Activated CD8-positive, alpha-beta T cell treated with anti-CD3 and anti-CD28 coated beads for 36 hours (primary cell): ENCODE measurements around the gene PRC1. TPM values are rescaled to one million over a fixed set of nuclear protein-coding genes. Genes with fewer than 3 reads are reported as not detected.

Experiments
- ATAC-seq: fragments of 200-7000 bp; cut with Tn5 transposase; one replicate; pipeline ENCODE4 v1.10.0; 2021; ENCODE audit warnings: mild to moderate bottlenecking, moderate library complexity
- CTCF ChIA-PET: fragments of 350-600 bp; sonication (Branson Sonifier 250); formaldehyde crosslinking; loops from one replicate; lab custom pipeline; 2021; ENCODE audit warnings: antibody characterized with exemption; lab: Charles Lee
- POLR2A ChIA-PET: fragments of 350-600 bp; sonication (Branson Sonifier 250); formaldehyde crosslinking; loops from one replicate; lab custom pipeline; 2021; ENCODE audit warnings: antibody characterized with exemption; lab: Charles Lee
- DNase-seq: peaks from one replicate; pipeline ENCODE4 v3.0.0-alpha.2; 2020
- H3K27ac Mint-ChIP-seq: one replicate; pipeline ENCODE4 v1.8.0; 2021; ENCODE audit warnings: mild to moderate bottlenecking, mixed read lengths
- H3K27me3 Mint-ChIP-seq: one replicate; pipeline ENCODE4 v1.8.0; 2021; ENCODE audit warnings: mixed read lengths
- H3K36me3 Mint-ChIP-seq: one replicate; pipeline ENCODE4 v1.8.0; 2021; ENCODE audit warnings: low read depth, mixed read lengths
- H3K4me1 Mint-ChIP-seq: one replicate; pipeline ENCODE4 v1.8.0; 2021; ENCODE audit warnings: low read depth, mixed read lengths
- H3K4me3 Mint-ChIP-seq: one replicate; pipeline ENCODE4 v1.8.0; 2021; ENCODE audit warnings: mild to moderate bottlenecking, moderate library complexity, mixed read lengths
- H3K9me3 Mint-ChIP-seq: one replicate; pipeline ENCODE4 v1.8.0; 2021; ENCODE audit warnings: mixed read lengths
- intact Hi-C: fragments of 100-400 bp; cut with micrococcal nuclease; formaldehyde crosslinking; loops from one replicate; pipeline ENCODE4 v1.10.0; 2022
- total RNA-seq, 2 experiments: library from RNA; stranded (reverse); gene quantifications; one replicate each; pipeline ENCODE4 v1.2.3, GENCODE V29; 2021
- TF ChIP-seq, protein P1 (sequence below): fragments of 200-600 bp; IDR thresholded peaks from one replicate; pipeline ENCODE4 v1.8.0; 2022; ENCODE audit warnings: antibody characterized with exemption, mild to moderate bottlenecking

PRC1 gene
- total RNA-seq, 2 experiments from 2014 or later: 83.1 to 96.9 TPM

DNA sequence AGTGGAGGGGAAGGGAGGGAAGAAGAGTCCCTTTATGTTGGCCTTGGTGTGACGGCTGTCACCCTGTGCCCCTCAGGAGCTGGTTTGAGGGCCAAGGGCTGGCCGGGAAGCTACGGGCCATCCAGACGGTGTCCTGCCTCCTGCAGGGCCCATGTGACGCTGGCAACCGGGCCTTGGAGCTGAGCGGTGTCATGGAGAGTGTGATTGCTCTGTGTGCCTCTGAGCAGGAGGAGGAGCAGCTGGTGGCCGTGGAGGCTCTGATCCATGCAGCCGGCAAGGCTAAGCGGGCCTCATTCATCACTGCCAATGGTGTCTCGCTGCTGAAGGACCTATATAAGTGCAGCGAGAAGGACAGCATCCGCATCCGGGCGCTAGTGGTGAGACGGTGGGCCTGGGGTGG lies 47.8 kb downstream of the PRC1 start:
- ATAC-seq: no peak
- POLR2A ChIA-PET: interaction anchor here (1.0 to 1.1 kb wide), 3 partner anchors 10 to 14 kb away, joined by 3 to 5 read pairs (median 3); partner anchors contain the start of genes HDDC3 and UNC45A

DNA sequence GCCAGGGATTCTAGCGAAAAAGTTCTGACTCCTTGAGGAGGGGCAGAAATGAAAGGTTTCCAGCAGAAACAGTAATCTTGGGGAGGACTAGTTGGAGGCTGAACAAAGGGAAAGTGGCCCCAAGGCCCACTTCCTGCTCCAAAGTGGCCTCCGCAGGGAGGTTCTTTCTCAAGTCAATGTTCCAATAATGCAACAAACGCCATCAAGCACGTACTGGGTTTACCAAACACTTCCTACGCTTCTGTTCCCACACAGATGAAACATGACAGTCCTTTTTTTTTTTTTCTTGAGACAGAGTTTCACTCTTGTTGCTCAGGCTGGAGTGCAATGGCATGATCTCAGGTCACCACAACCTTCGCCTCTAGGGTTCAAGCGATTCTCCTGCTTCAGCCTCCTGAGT lies 49.2 kb downstream of the PRC1 start:
- DNase-seq (no peak), ATAC-seq (no peak)
- Mint-ChIP-seq H3K27ac (no peak overlapping the region), H3K9me3 (no peaks in the 10 kb centered on the region), H3K4me3 (no peak overlapping the region), H3K36me3 (peaks cover 38% of the 10 kb centered on the region), H3K4me1 (no peaks in the 10 kb centered on the region), H3K27me3 (no peaks in the 10 kb centered on the region)
- CTCF ChIA-PET: interaction anchor here (1.2 to 5.8 kb wide), 3 partner anchors 9 to 12 kb away, joined by 4 to 54 read pairs (median 29); partner anchors contain the start of genes HDDC3, RCCD1 and UNC45A
- intact Hi-C loops: no loop called here
- TF ChIP-seq, protein P1, sequence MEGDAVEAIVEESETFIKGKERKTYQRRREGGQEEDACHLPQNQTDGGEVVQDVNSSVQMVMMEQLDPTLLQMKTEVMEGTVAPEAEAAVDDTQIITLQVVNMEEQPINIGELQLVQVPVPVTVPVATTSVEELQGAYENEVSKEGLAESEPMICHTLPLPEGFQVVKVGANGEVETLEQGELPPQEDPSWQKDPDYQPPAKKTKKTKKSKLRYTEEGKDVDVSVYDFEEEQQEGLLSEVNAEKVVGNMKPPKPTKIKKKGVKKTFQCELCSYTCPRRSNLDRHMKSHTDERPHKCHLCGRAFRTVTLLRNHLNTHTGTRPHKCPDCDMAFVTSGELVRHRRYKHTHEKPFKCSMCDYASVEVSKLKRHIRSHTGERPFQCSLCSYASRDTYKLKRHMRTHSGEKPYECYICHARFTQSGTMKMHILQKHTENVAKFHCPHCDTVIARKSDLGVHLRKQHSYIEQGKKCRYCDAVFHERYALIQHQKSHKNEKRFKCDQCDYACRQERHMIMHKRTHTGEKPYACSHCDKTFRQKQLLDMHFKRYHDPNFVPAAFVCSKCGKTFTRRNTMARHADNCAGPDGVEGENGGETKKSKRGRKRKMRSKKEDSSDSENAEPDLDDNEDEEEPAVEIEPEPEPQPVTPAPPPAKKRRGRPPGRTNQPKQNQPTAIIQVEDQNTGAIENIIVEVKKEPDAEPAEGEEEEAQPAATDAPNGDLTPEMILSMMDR: no peak
- POLR2A ChIA-PET: interaction anchor here (0.9 to 13.4 kb wide), 3 partner anchors 10 to 15 kb away, joined by 4 to 98 read pairs (median 8); partner anchors contain the start of genes RCCD1 and UNC45A

More for the DNA sequence above, 47.8 kb downstream of the PRC1 start:
- no peak for DNase-seq
- H3K36me3 Mint-ChIP-seq: peaks cover 28% of the 10 kb centered on the region
- no peak overlapping the region for H3K27ac Mint-ChIP-seq
- H3K27me3 Mint-ChIP-seq: no peaks in the 10 kb centered on the region
- TF ChIP-seq, protein P1: no peak
- no peaks in the 10 kb centered on the region for H3K4me1 Mint-ChIP-seq
- CTCF ChIA-PET: interaction anchor here (1.8 to 2.7 kb wide), 2 partner anchors 10 to 13 kb away, joined by 11 to 18 read pairs; partner anchors contain the start of genes HDDC3 and UNC45A
- intact Hi-C loops: no loop called here
- H3K9me3 Mint-ChIP-seq: no peaks in the 10 kb centered on the region
- H3K4me3 Mint-ChIP-seq: no peak overlapping the region

DNA sequence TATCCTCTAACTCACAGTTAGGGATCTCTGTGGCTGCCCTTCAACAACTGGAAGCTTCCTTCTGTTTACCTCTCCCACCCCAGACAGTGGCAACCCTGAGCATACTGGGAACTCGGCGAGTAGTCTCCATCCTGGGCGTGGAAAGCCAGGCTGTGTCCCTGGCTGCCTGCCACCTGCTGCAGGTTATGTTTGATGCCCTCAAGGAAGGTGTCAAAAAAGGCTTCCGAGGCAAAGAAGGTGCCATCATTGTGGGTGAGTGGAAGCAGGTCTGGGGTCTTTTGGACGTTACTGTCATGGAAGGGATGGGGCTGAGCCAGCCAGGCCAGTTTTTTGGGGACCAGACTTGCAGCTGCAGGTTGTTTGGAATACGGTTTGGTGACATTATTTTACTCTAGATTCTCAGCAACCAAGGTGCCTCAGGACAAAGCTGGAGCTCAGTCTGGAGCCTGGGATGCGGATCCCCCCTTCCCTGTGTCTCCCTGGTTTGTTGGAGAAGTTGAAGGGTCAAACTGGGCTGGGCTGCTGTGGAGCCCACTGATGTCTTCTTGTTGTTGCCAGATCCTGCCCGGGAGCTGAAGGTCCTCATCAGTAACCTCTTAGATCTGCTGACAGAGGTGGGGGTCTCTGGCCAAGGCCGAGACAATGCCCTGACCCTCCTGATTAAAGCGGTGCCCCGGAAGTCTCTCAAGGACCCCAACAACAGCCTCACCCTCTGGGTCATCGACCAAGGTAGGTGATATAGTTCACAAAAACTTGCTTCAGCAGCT lies 51.8 kb downstream of the PRC1 start:
- ChIA-PET POLR2A (interaction anchor here (2.7 to 13.4 kb wide), 2 partner anchors 11 to 13 kb away, joined by 13 to 98 read pairs; partner anchors contain the start of genes HDDC3 and RCCD1), CTCF (interaction anchor here (4.7 to 5.8 kb wide), 2 partner anchors 10 to 14 kb away, joined by 29 to 54 read pairs; partner anchors contain the start of genes HDDC3, RCCD1 and UNC45A)
- Mint-ChIP-seq H3K36me3 (peaks cover 40% of the 10 kb centered on the region), H3K4me1 (no peaks in the 10 kb centered on the region), H3K27me3 (no peaks in the 10 kb centered on the region), H3K9me3 (no peaks in the 10 kb centered on the region), H3K27ac (no peak overlapping the region), H3K4me3 (no peak overlapping the region)
- no peak for DNase-seq
- TF ChIP-seq, protein P1: no peak
- no peak for ATAC-seq
- intact Hi-C loops: no loop called here

DNA sequence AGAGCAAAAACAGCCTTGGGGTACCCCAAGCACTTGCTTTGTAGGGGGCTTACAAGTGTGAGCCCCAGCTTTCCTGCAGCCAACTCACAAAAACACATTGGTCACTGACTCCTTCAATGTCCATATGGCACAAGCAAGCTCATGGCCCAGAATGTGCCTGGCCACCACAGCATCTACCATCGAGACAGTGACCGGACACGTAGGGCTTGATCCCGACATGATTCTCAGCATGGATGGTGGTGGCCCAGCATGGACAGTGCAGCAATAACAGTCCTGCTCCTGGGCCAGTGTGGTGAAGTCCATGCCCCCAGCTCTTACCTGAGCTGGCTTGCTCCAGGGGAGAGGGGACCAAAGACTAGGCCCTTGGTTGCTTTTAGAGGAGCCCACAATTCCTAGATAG lies 53.3 kb downstream of the PRC1 start:
- intact Hi-C loops: no loop called here
- ChIA-PET POLR2A (interaction anchor here (2.7 to 13.4 kb wide), 2 partner anchors 9 to 14 kb away, joined by 13 to 98 read pairs; partner anchors contain the start of genes HDDC3 and RCCD1), CTCF (interaction anchor here (0.7 to 5.8 kb wide), 3 partner anchors 8 to 30 kb away, joined by 3 to 54 read pairs (median 3); partner anchors contain the start of genes HDDC3 and UNC45A)
- Mint-ChIP-seq H3K27me3 (no peaks in the 10 kb centered on the region), H3K27ac (no peak overlapping the region), H3K4me1 (peaks cover 9% of the 10 kb centered on the region), H3K36me3 (peaks cover 38% of the 10 kb centered on the region), H3K4me3 (no peak overlapping the region), H3K9me3 (no peaks in the 10 kb centered on the region)
- TF ChIP-seq, protein P1: no peak
- ATAC-seq (no peak), DNase-seq (no peak)
